NCI-H446 treated with DMSO at 0.1 percent for 48 hours (cell line): ENCODE measurements around the gene CARM1.

Experiments used
- DNase-seq: peaks from one replicate; lab custom pipeline; 2025; lab: John Stamatoyannopoulos, UW

CARM1 gene

DNA sequence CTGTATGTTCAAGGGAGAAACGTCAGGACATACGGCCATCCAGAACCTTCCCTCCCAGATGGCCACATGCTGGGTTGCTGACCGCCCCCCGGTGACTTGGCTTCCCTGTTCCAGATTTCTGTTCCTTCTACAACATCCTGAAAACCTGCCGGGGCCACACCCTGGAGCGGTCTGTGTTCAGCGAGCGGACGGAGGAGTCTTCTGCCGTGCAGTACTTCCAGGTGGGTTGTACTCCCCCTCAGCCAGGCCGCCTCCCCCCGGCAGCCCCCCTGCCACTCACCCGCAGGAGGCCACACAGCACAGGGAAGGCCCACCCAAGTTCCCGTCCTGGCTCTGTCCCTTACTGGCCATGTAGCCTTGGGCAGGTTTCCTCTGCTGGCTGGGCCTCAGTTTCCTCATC is 36.6 kb downstream of the CARM1 start:
- DNase-seq: no peak

- DNase-seq: no peak
Measured at GRCh38 chr19:10908380-10908960, 37.1 kb downstream of the CARM1 start.

DNA sequence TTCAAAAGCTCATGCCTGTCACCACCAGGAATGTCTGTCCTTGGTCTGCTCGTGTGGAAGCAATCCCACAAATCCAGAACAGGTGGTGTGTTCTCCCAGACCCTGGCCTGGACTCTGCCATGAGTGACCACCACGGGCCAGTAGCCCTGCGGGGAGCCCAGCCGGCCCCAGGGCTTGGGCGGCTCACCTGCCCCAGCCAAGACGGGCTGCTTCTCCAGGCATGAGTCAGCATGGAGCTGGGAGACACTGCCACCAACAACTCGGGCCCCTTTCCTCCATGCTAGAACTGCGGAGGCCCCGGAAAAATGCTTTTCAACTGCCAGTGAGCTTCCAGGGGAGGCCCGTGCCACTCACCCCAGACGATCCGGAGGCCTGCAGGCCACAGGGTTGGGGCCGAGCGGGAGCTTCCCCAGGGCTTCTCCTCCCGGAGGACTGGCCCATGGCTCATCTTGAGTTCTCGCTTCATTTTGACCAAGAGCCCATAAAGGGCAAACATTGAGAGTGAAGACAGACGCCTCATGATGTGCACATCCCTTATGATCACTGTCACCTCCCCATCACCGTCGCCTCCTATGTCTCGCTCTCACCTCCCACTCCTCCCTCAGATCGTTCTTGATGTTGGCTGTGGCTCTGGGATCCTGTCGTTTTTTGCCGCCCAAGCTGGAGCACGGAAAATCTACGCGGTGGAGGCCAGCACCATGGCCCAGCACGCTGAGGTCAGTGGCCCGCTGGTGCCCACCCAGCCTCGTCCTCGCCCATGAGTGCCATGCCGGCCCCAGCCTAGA is 40.4 kb downstream of the CARM1 start:
- no peak for DNase-seq

GRCh38 chr19:10912619-10913018 is 41.3 kb downstream of the CARM1 start:
- no peak for DNase-seq

- DNase-seq: no peak
Measured at GRCh38 chr19:10913716-10914340, 42.5 kb downstream of the CARM1 start.

DNA sequence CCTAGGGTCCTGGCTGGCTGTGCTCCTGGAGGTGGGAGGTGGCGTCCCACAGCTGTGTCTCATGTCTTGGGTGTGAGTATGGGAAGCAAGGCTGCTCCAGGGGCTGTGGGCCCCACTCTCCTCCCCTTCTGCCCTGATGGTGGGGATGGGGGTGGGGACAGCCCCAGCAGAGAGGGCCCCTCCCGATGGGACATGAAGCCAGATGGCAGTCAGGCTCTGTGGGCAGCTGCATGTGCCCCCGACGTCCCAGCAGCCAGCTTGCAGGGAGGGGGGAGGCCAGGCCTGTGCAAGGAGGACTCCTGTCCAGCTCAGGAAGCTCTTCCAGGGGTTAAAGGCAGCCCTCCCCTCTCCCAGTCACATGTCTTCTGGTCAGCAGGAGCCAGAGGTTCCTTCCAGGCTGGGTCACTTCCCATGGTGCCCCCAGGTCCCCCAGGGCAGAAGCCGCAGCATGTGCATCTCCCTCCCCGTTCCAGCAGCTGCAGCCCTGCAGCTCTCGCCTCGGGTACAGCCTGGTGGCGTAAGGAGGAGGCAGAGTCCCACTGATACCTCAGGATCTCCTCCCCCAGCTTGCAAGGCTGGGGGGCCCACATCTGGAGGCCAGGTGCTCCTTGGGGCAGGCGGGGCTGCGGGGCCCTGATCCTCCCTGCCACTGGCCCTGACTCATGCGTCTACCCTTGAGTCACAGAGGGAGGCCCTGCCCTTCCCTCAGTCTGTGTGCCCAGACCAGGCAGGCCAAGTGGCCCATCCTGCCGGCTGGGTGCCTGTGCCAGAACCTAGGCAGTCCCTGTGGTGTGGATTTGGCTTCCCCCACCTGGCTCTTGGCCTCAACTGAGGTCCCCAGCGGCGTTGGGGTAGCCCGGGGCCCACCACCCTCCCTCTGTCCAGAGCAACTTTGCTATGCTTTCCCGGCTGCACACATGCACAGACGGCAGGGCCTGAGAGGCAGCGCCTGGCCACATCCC is 44.1 kb downstream of the CARM1 start:
- no peak for DNase-seq

DNA sequence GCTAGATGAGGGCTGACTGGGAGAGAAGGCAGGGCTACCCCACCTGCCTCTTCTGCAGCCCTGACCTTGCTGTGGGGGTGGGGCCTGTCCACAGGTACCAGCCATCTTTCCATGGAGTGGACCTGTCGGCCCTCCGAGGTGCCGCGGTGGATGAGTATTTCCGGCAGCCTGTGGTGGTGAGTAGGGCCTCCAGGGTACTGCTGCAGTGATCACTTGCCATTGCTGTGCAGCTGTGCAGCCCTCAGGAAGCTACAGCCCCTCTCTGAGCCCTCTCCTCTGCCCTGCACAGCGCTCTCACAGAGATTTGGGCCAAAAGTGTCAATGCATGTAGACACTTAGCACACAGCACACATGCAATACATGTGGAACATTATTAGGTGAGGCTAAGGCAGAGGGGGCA is 45.2 kb downstream of the CARM1 start:
- DNase-seq: no peak

DNA sequence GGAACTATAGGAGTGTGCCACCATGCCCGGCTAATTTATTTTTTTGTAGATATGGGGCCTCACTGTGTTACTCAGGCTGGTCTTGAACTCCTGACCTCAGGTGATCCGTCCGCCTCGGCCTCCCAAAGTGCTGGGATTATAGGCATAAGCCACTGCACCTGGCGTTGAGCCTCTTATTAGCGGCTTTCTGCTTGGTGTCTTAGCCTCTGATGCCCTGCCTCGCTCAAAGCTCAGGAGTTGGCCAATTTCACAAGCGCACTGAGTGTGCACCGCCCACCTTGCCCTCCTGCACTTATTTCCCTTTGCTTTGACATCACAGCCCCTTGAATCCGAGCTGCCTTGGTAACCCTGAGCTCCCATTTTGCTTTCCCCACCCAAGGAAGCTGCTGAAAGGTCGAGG is 47.0 kb downstream of the CARM1 start:
- DNase-seq: no peak

DNA sequence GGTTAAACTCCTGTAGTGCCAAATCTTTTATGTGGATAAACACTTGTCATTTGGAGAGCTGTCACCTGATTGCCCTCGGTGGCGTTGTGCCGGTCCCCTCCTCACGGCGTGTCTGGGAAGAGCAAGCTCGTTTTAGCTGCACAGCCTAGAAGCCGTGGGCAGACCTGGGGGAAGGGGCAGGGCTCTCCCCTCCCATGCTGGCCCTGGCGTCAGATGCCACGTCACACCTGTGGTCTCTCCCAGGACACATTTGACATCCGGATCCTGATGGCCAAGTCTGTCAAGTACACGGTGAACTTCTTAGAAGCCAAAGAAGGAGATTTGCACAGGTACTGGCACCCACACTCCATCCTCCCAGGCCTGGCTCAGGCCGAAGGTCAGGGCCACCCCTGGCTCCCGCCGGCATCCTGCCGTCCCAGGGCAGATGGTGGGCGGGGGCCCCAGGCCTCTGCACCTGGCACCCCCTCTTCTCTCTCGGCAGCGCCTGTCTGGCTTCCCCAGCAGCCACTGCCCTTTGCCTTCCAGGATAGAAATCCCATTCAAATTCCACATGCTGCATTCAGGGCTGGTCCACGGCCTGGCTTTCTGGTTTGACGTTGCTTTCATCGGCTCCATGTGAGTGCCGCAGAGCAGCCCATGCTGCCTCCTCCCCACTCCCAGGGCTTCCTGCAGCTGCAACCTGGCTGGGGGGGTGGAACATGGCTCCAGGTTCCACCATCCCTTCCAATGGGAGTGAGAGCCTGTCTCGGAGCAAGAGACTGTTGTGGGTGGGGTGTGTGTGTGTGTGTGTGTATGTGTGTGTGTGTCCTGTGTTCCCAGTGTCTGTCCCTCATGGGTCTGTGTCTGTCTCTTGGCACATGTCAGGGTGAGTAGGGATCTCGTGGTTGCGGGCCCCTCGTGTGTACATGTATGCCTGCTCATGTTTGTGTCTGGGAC is 48.3 kb downstream of the CARM1 start:
- DNase-seq: no peak

GRCh38 chr19:10920288-10920655 is 48.9 kb downstream of the CARM1 start:
- DNase-seq: no peak

DNA sequence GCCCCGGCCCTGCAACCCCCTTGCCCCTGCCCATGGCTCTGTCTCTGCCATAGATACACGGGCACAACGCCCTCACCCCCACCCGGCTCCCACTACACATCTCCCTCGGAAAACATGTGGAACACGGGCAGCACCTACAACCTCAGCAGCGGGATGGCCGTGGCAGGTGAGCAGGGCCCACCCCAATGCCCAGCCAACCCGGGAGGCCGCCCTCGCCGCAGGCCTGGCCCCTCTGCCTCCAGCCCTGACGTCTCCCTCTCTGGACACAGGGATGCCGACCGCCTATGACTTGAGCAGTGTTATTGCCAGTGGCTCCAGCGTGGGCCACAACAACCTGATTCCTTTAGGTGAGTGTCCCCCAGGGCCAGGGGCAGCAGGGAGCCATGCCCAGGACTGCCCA is 49.4 kb downstream of the CARM1 start:
- DNase-seq: no peak

DNA sequence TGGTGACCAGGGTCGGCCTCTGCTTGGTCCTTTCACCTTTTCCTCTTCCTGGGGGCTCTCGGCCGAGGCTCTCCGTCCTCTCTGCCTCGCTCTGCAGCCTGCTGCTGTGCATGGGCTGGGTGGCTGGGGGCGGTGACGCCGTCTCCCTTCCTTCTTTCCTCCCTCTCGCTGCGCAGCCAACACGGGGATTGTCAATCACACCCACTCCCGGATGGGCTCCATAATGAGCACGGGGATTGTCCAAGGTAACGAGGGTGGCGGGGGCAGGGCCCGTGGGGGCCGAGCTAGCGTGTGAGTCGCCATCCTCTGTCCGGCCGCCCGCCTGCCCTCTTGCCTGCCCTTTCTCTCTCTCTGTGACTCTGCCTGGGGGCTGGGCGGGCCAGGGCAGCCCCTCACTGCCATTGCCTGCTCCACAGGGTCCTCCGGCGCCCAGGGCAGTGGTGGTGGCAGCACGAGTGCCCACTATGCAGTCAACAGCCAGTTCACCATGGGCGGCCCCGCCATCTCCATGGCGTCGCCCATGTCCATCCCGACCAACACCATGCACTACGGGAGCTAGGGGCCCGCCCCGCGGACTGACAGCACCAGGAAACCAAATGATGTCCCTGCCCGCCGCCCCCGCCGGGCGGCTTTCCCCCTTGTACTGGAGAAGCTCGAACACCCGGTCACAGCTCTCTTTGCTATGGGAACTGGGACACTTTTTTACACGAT is 50.0 kb downstream of the CARM1 start:
- no peak for DNase-seq

GRCh38 chr19:10921910-10922637 is 50.7 kb downstream of the CARM1 start:
- no peak for DNase-seq

- DNase-seq: no peak
Measured at GRCh38 chr19:10922638-10923014, 51.3 kb downstream of the CARM1 start.

- no peak for DNase-seq
Measured at GRCh38 chr19:10923260-10924112, 52.1 kb downstream of the CARM1 start.

- DNase-seq: no peak
Measured at GRCh38 chr19:10924597-10924996, 53.2 kb downstream of the CARM1 start.

- no peak for DNase-seq
Measured at GRCh38 chr19:10927730-10928562, 56.6 kb downstream of the CARM1 start.
